Measurements from ENCODE around the gene AMOTL2.

The AMOTL2 gene

DNA sequence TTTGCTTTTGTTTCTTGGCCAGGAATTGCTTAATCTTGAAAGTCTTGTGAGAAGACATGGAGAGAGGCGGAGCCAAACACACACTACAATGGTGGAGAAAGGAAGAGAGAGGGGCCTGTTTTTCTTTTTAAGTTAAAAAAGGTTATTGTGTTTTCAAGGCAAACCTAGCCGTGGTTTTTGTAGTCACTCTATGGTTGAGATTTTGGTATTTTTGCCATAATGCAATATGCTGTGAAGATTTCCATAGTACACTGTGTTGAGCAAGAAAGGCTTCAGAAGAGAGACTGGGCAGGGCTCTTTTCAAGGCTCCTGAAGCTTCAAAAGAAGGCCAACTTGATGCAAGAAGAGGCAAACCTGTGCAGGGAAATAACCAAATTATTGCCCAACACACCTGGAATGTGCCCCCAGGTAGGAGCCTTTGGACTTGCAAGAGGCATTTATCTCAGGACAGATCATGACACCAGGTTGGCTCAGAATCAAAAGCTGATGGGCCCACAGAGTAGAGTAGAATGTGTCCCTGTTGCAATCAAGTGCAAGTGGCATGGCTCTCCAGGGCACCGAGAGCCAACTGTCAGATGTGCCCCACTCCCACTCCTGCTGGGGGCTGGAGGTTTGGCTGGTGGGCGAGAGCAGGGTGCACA is 22.1 kb downstream of the AMOTL2 start:
- DNase-seq (ENCODE audit: low read depth): no peak

DNA sequence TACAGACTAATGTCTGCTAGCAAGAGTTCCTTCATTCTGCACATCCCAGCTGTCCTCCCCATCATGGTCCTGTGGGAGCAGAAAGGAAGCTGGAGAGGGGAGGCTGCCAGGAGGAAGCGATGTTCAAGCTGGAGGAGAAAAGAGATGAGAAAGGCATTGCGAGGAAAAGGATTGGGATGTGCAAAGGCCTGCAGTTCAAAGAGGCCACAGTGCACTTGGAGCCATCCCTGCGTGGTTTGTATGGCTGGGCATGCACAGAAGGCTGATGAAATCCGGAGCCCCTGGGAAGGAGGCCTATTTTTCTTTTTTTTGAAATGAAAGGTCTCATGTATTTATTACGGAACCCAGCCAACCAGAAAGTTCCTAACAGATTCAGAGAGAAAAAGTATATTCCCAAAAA is 22.8 kb downstream of the AMOTL2 start:
- no peak for DNase-seq (ENCODE audit: low read depth)

DNA sequence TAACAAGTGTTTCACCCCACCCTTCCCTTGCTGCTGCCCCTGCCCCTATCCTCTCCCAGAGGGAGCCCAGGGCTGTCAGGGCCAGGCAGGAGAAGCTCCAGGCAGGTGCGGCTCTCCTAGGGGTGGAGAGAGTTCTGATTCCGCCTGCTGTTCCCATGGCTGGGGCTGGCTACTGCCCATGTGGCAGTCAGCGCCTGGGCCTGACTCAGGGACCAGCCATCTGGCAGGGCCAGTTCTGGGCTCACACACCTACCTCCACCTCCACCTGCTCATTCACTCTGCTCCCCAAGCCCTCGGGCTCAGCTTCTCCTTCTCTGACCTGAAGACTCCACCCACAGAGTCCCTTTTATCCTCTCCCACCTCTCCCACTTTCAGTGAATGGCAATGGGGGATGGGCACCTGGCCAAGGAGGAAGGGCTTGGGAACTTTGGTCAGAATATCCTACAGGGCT is 23.4 kb downstream of the AMOTL2 start:
- DNase-seq (ENCODE audit: low read depth): no peak

DNA sequence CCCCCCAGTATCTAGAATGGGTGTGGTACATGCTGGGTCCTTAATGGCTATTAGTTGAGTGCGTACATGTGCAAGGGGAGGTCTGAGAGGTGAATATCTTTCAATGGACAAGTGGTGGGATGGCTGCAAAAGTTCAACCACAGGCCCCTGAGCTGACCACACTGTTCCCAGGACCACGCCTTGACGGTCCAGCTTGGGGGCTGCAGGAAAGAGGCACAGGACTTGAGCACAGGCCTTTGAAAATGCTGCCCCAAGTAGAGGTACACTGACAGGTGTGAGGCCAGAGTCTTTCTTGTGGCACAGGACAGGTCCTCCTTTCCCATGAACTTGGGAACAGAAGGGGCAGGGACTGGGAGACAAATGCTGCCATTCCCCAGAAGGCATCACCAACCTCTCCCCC is 24.0 kb downstream of the AMOTL2 start:
- no peak for DNase-seq (ENCODE audit: low read depth)

DNA sequence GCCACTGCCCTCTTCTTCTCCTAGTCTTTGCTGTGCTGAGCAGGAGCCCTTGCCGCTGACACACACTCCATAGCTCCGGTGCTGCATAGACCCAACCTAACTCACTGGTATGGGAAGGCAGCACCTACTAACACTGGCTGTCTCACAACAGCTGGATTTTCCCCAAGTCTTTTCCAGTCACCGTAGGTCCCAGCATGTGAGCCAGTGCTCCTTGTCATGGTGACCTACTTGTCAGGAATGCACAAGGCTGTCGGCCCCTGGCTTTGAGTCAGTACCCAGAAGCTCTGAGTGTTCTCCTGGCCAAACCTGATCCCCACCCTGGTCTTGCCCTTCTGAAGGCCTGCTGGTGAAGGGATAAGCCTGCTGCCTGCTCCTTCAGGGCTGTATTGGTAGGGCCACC is 25.7 kb downstream of the AMOTL2 start:
- no peak for DNase-seq (ENCODE audit: low read depth)

DNA sequence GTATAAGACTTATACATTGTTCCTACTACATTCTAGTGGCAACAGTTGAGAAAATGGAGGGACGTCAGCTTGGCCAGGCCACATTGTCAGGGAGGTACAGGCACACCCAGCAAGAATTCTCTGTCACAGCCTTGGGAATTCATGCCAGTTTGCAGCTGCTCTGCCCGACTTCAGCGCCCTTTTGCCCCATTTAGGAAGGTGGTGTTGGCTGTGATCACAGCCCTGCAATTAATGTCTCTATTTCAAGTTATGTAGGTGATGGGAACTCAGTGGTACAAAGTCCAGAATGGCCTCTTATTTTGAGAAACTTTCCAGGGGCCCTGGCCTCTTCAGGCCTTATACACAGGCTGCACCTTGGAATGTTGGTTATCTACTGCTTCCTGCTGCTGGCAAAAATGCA is 26.7 kb downstream of the AMOTL2 start:
- DNase-seq (ENCODE audit: low read depth): no peak

DNA sequence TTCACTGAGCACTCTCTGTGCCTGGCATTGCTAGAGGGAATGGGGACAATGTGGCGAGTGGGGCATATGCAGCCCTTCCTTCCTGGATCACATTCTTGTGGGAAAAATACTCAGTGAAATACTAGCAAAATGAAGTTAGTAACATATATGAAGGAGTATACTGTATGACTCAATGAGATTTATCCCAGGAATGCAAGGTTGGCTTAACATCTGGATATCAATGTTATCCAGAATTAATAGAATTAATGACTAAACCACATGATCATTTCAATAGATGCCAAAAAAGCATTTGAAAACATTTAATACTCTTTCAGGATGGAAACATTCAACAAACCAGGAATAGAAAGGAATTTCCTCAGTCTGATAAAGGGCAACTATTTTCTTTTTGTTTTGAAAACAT is 27.5 kb downstream of the AMOTL2 start:
- no peak for DNase-seq (ENCODE audit: low read depth)

DNA sequence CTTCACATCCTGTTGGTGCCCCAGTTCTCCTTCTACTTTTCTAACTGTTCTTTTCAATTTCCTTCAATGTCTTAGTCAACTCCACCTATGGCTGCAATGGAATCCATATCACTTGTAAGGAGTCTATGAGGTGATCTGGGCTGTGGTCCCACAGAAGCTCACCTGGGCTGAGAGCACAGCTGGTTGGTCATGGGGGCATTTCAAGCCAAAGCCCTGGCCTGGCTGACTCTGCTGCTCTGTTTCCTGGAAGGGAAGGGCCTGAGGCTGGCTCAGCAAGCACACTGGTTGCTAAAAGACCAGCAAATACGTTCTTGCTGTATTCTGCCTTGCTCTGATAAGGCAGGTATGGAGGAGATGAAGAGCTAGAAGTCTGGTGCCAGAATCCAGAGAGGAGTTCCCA is 29.0 kb downstream of the AMOTL2 start:
- no peak for DNase-seq (ENCODE audit: low read depth)

DNA sequence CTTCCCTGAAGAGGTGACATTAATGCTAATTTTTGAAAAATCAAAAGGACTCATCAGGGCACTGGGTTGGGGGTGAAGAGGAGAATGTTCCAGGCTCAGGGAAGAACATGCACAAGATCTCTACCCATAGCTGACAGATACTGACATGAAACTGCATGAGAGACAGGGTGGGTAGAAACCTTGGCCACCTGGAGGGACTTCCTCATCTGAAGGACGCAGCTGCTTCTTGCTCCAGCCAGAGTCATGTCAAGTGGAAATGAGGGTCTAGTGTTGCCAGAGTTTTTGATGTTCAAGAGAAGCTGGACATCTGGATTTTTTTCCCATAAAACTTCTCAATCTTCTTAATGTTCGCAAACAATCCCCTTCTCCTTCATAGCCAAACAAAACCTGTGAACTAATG is 29.7 kb downstream of the AMOTL2 start:
- no peak for DNase-seq (ENCODE audit: low read depth)

DNA sequence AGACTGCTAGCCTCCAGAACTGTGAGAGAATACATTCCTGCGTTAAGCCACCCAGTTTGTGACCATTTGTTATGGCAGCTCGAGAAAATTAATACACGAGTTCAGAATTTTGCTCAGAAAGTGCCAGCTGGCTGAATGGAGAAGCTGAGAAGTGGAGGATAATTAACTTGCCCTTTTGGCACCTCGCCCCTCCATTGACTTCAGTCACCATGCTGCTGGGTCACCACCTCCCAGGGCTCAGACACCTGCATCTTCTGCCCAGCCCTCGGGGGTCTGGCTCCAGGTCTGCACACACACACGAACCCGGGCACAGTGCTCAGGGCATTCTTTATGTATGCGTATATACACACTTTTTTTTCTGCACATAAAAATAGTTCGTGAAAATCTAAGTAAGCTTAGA is 32.0 kb downstream of the AMOTL2 start:
- DNase-seq (ENCODE audit: low read depth): no peak

DNA sequence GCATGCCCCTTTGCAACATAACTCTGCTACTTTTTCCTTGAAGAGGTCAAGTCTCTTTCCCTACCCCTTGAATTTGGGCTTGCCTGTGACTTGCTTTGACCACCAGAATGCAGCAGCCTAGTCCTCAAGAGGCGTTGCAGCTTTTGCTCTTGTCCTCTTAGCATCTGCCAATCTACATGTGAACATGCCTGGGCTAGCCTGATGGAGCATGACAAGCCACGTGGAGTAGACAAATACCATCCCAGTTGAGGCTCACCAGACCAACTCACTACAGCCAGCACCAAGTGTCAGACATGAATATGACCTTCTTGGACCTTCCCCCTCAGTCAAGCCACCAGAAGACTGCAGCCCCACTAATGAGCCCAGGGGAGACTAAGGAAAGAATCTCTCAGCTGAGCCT is 32.9 kb downstream of the AMOTL2 start:
- DNase-seq (ENCODE audit: low read depth): no peak

DNA sequence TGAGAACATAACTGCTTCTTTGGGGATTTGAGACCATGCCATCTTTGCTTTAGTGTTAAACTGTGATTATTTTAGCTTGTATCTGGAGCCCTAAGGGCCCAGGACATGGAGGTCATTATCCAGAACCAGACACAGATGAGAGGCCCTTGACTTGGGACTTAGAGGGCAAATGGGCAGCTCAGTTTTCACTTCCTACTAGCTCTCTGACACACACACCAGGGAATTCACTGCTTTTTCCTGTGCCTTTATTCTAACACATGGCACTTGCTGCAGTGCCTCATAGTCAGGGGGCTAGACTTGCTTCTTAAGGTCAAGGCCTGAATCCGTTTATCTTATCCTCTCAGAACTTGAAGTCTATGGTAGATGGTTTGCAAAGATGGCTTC is 33.3 kb downstream of the AMOTL2 start:
- DNase-seq (ENCODE audit: low read depth): no peak

DNA sequence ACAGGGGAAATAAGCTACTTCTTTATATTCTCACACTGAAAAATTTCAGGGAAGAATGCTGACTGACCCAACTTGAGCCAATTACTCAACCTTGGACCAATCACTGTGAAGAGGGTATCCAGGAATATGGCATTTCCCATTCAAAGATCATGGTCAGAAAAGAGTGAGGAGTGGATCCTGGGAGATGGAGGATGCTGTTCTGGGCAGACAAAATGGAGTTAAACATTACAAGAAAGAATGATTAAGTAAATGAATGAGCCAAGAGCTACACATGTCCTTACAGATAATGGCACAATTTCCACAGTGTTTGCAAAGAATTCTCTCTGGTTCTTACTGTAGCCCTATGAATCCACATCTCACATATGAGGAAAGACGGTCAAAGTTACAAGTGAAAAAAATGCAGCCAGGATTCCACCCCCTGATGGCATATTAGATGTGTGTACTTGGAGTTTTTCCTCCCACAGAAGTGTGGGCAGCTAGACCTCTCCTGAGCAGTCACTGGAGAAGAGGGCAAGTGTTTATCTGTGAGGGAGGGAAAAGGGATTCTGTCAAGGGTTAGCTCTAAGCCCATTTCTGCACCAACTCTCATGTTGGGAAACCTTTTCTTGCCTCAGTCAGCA is 33.8 kb downstream of the AMOTL2 start:
- no peak for DNase-seq (ENCODE audit: low read depth)

DNA sequence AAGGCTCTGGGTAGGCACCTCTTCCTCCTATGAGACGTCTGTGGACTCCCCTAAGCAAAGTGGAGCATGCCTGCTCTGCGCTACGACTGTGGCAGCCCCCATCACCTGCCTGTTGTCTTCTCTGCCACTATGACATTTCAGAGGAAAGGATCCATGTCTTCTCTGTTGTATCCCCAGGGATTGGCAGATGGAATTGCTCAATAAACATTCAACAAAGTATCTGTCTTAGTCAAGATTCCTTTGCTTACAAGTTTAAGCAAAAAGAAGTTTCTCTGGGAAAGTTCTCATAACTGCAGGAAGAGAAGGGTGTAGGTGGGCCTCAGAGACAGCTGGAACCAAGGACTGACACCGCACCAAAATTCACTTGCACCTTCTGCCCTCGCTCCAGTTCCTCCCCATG is 34.3 kb downstream of the AMOTL2 start:
- no peak for DNase-seq (ENCODE audit: low read depth)

DNA sequence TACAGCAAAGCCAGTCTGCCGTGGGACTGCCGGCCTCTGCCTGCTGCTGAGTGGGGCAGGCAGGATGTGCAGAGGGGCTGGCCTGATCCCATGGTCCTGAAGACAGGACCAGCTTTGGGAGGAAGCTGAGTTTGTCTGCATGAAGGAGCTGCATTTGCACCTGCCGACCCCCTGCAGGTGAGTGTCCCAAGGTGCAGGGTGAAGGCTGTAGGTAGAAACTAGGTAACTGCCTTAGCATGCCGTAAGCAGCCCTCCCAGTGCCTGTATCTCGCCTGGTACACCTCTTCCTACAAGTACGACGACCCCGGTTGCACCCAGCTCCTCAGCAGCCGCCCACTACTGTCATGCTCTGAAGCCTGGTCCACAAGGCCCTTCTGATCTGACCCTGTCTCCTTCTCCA is 34.9 kb downstream of the AMOTL2 start:
- no peak for DNase-seq (ENCODE audit: low read depth)

DNA sequence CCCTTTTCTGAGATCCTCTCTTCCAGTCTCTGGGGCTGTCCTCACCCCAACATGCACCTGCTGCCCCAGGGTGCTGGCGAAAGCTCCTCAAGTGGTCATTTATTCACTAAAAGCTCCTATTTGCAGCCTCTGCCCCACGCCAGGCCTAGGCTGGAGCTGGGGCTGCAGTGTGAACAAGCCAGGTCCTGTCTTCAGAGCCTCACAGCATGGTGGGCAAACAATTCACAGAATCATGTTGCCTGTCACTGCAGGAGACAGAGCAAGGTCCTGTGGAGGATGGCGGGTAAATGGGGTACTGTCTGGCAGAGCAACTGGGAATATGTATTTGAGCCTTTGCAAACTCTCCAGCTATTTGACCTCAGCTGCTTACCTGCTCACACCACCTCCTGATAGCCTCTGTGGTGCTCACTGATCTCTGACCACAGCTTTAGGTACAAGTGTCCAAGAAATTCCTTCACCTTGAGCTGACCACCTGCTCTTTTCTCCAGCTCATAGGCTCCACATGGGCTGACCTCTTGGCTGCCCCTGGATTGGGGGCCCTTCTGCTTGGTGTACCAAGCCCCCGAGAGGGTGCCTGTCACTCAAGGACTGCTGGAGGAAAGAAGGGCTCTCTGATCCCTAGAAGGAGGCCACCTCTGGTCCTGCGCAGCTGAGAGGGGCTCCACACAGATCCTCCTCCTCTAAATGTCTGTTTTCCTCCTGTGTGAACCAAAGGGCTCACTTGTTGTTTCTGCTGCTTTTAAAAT is 35.6 kb downstream of the AMOTL2 start:
- no peak for DNase-seq (ENCODE audit: low read depth)

DNA sequence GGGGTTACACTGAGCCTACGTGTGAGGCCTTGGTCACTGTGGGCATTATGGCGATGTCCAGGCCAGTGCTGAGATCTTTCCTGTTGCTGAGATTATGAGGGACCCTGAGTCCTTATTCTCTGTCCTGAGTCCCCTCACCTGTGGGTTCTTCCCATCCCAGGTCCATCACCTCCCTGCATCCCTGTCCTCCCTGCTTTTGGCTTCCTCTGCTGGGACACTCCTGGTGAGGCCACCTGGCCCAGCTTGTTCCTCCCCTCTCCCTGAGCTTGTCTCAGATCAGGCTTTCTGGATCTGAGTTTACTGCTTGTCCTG is 36.1 kb downstream of the AMOTL2 start:
- no peak for DNase-seq (ENCODE audit: low read depth)

DNA sequence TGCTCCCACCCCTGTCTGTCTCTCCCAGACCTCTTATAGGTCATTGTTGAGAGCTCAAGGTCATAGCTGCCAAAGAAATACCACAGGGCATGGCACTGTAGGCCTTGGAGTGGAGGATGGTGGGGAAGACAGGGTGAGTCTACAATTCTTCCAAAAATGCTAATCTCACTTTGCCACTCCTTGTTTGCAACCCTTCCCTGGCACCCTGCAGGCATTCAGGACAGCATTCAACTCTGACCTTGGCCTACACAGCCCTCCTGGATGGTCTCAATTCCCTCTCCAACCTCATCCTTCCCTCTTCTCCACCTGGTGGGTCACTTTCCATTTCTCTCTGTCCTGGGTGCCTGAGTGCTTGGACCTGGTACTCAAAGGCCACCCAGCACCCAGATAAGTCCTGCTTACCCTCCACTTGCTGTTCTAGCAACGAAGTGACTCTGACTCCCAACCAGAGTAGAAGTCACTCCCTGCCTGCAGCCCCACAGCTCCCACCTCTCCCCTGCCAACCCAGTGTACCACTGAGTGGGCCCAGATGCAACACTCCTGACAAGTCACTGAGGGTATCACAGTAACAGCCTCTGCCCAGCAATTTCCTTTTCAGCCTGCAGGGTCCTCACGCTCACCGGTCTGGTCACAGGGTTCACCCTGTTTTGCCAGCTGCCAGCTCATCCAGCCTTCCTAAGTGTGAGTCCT is 36.6 kb downstream of the AMOTL2 start:
- no peak for DNase-seq (ENCODE audit: low read depth)

DNA sequence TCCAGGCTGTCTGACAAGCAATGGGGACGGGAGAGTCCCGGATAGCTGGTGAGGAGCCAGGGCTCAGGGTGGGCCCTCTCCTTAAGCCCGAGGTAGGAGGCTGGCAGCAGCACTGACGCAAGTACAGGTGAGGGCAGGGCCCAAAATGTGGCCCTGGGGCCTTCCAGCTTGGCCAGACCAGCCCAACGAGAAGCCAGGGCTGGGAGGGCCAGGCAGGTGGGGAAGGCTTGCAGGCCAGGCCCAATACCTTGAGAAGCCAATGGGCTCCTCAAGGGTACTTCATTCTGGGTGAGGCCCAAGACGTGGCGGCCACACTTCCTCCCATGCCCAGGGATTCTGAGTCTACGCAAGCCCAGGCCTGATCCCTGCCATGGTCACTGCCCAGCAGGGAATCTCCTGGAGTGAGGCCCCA is 37.2 kb downstream of the AMOTL2 start:
- DNase-seq (ENCODE audit: low read depth): no peak

DNA sequence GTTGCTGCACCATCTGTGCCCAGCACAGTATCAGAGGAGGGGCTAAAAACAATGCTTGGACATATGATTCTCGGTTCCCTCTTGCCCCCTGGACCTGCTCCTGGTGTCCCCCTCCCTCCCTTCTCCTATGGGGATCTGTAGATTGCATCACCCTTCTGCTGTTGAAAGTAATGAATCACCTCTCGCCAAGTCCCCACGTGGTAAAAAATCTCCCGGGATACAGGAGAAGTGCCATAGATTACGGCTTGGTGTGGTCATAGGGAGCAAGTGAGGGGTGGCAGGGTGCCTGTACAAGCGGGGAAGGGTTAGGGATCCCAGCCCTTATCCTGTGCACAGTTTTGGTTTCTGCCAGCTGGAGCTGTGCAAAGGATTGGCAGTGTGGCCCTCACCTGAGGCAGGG is 37.7 kb downstream of the AMOTL2 start:
- DNase-seq (ENCODE audit: low read depth): no peak

DNA sequence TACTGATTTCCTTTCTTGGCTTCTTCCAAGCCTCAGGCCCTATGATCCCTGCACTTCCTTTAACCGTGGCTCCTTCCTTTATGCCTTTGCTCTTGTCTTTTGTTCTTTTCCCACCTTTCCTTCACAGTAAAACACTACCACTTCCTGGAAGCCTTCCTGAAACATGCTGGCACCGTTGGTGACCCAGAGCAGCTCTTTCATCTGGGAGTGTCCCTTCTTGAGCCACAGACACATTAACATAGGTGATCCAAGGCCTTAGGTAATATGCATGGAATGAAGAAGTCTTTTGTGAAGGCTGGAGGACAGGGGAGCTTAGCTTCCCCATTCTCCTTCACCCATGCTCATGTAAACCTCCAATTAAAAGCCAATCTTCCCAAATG is 39.4 kb downstream of the AMOTL2 start:
- no peak for DNase-seq (ENCODE audit: low read depth)

DNA sequence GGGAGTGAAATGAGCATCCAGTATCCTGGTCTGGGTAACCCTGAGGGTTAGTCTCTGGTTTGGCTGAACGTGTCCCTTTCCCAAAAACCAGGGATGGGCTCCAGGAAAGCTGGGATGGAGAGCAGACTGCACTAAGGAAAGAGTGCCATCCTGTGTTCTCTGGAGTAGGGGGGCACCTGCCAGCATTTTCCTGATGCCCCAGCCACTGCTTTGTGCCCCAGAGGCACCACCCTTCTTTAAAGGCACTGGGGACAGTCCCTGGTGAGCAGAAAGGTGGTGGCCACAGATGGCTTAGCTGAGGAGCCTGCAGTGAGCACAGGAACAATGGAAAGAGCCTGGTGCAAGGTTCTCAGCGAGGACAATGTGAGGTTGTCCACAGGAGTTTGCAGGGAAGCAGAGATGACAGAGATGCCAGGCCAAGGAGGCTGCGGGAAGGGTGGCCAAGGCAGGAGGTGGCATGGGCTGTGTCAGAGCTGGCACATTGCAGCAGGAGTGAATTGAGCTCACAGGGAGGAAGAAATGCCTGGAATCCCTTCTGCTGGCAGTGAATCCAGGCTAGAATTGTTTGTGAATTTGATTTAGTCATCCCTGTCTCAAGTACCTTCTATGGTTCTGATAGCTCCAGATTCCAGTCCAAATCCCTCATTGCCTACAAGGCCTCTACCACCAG is 39.9 kb downstream of the AMOTL2 start:
- DNase-seq (ENCODE audit: low read depth): no peak
